HEK293 (cell line): ENCODE results near the gene SIM2.

Experiments
- CTCF ChIA-PET: fragments of 350-600 bp; formaldehyde crosslinking; extraction: SDS; loops from one replicate; lab custom pipeline; 2021; ENCODE audit warnings: antibody characterized with exemption; lab: Yijun Ruan, JAX
- POLR2A ChIA-PET: fragments of 300-600 bp; formaldehyde crosslinking; extraction: SDS; loops from one replicate; lab custom pipeline; 2020; ENCODE audit warnings: antibody characterized with exemption, inconsistent platforms; lab: Yijun Ruan, JAX
- H3K27ac ChIP-seq: fragments of 200-500 bp; sonication (Bioruptor generic); 2 replicates; pipeline ENCODE4 v1.5.1; 2014; ENCODE audit warnings: low read depth, low read length, control low read depth, inconsistent platforms; ENCODE audit errors: extremely low read depth
- H3K36me3 ChIP-seq, 2 experiments: fragments of 200-500 bp in 1 of 2; sonication (Bioruptor generic) in 1 of 2; 1 replicate in 1 of 2; 2 replicates in 1 of 2; pipeline ENCODE4 v1.5.1; 2014 to 2017; ENCODE audit warnings: inconsistent platforms in 2 of 2, low read length in 2 of 2; ENCODE audit not compliant: control insufficient read depth in 2 of 2, insufficient read depth in 1 of 2
- H3K4me1 ChIP-seq: fragments of 200-500 bp; sonication (Bioruptor generic); 2 replicates; pipeline ENCODE4 v1.5.1; 2014; ENCODE audit warnings: mild to moderate bottlenecking, low read length, inconsistent platforms; ENCODE audit not compliant: control insufficient read depth, insufficient read depth
- H3K4me3 ChIP-seq: 2 replicates; pipeline ENCODE4 v1.5.1; 2011; ENCODE audit warnings: low read depth, mild to moderate bottlenecking, control low read depth, low read length, moderate library complexity
- H3K9me3 ChIP-seq: fragments of 200-500 bp; sonication (Bioruptor generic); 2 replicates; pipeline ENCODE4 v1.5.1; 2014; ENCODE audit warnings: low read depth, low read length, inconsistent platforms; ENCODE audit not compliant: control insufficient read depth, insufficient read depth
- GLIS1 ChIP-seq: fragments of 450-650 bp; formaldehyde crosslinking; IDR thresholded peaks from 2 replicates; pipeline ENCODE4 v1.5.1; 2016; ENCODE audit warnings: missing biosample characterization, missing genetic modification characterization
- MZF1 ChIP-seq: fragments of 450-650 bp; formaldehyde crosslinking; IDR thresholded peaks from 2 replicates; pipeline ENCODE4 v1.5.1; 2017; ENCODE audit warnings: missing biosample characterization, missing genetic modification characterization, borderline replicate concordance
- PRDM1 ChIP-seq: fragments of 450-650 bp; formaldehyde crosslinking; IDR thresholded peaks from 2 replicates; pipeline ENCODE4; 2016; ENCODE audit warnings: missing biosample characterization, missing genetic modification characterization
- ZBTB6 ChIP-seq: fragments of 450-650 bp; formaldehyde crosslinking; IDR thresholded peaks from 2 replicates; pipeline ENCODE4 v1.5.1; 2017; ENCODE audit warnings: missing biosample characterization, missing genetic modification characterization
- ZFP3 ChIP-seq: fragments of 450-650 bp; formaldehyde crosslinking; IDR thresholded peaks from 2 replicates; pipeline ENCODE4 v1.5.1; 2016; ENCODE audit warnings: low read depth, missing biosample characterization, missing genetic modification characterization
- ZFP41 ChIP-seq: fragments of 450-650 bp; formaldehyde crosslinking; IDR thresholded peaks from 2 replicates; pipeline ENCODE4 v1.5.1; 2016; ENCODE audit warnings: missing biosample characterization, missing genetic modification characterization, borderline replicate concordance
- ZNF155 ChIP-seq: fragments of 450-650 bp; formaldehyde crosslinking; IDR thresholded peaks from 2 replicates; pipeline ENCODE4 v1.5.1; 2016; ENCODE audit warnings: missing biosample characterization, missing genetic modification characterization
- ZNF169 ChIP-seq: fragments of 450-650 bp; formaldehyde crosslinking; IDR thresholded peaks from 2 replicates; pipeline ENCODE4 v1.5.1; 2016; ENCODE audit warnings: missing biosample characterization, missing genetic modification characterization
- ZNF174 ChIP-seq: fragments of 450-650 bp; formaldehyde crosslinking; IDR thresholded peaks from 2 replicates; pipeline ENCODE4 v1.5.0; 2017; ENCODE audit warnings: missing biosample characterization, mild to moderate bottlenecking, missing genetic modification characterization
- ZNF19 ChIP-seq: fragments of 450-650 bp; formaldehyde crosslinking; IDR thresholded peaks from 2 replicates; pipeline ENCODE4; 2016; ENCODE audit warnings: missing biosample characterization, missing genetic modification characterization, low read depth
- ZNF221 ChIP-seq: fragments of 450-650 bp; formaldehyde crosslinking; IDR thresholded peaks from 2 replicates; pipeline ENCODE4 v1.5.1; 2017; ENCODE audit warnings: missing biosample characterization, missing genetic modification characterization, borderline replicate concordance
- ZNF274 ChIP-seq, 2 experiments: fragments of 200-500 bp in 1 of 2; fragments of 450-650 bp in 1 of 2; sonication (Bioruptor generic) in 1 of 2; formaldehyde crosslinking in 1 of 2; IDR thresholded peaks; 2 replicates each; pipeline versions ENCODE4 v1.5.1 to v1.6.1; 2014 to 2016; ENCODE audit warnings: borderline replicate concordance in 1 of 2, inconsistent platforms in 1 of 2, low read length in 1 of 2, missing biosample characterization in 1 of 2, missing genetic modification characterization in 1 of 2
- ZNF621 ChIP-seq: fragments of 450-650 bp; formaldehyde crosslinking; IDR thresholded peaks from 2 replicates; pipeline ENCODE4 v1.5.1; 2017; ENCODE audit warnings: missing biosample characterization, missing genetic modification characterization
- ZNF791 ChIP-seq: fragments of 450-650 bp; formaldehyde crosslinking; IDR thresholded peaks from 2 replicates; pipeline ENCODE4 v1.5.1; 2016; ENCODE audit warnings: missing biosample characterization, missing genetic modification characterization
- ZNF843 ChIP-seq: fragments of 450-650 bp; formaldehyde crosslinking; IDR thresholded peaks from 2 replicates; pipeline ENCODE4 v1.5.1; 2016; ENCODE audit warnings: missing biosample characterization, missing genetic modification characterization
- TF ChIP-seq, protein P1 (sequence below): fragments of 450-650 bp; formaldehyde crosslinking; IDR thresholded peaks from 2 replicates; pipeline ENCODE4 v1.5.1; 2016; ENCODE audit warnings: missing biosample characterization, missing genetic modification characterization
- TF ChIP-seq, protein P2 (sequence below): fragments of 450-650 bp; IDR thresholded peaks from 2 replicates; pipeline ENCODE4 v1.5.1; 2018; ENCODE audit warnings: missing biosample characterization, missing genetic modification characterization
- TF ChIP-seq, protein P3 (sequence below): fragments of 450-650 bp; formaldehyde crosslinking; IDR thresholded peaks from 2 replicates; pipeline ENCODE4 v1.5.1; 2017; ENCODE audit warnings: missing biosample characterization, missing genetic modification characterization
- TF ChIP-seq, protein P4 (sequence below): fragments of 450-650 bp; formaldehyde crosslinking; IDR thresholded peaks from 2 replicates; pipeline ENCODE4 v1.5.1; 2016; ENCODE audit warnings: missing biosample characterization, missing genetic modification characterization
- TF ChIP-seq, protein P5 (sequence below): fragments of 450-650 bp; formaldehyde crosslinking; IDR thresholded peaks from 2 replicates; pipeline ENCODE4 v1.5.1; 2016; ENCODE audit warnings: missing biosample characterization, missing genetic modification characterization
- TF ChIP-seq, protein P6 (sequence below): fragments of 450-650 bp; formaldehyde crosslinking; IDR thresholded peaks from 2 replicates; pipeline ENCODE4 v1.5.1; 2016; ENCODE audit warnings: missing biosample characterization, missing genetic modification characterization
- TF ChIP-seq, protein P7 (sequence below): fragments of 450-650 bp; formaldehyde crosslinking; IDR thresholded peaks from 2 replicates; pipeline ENCODE4 v1.5.1; 2016; ENCODE audit warnings: missing biosample characterization, missing genetic modification characterization, low read depth

SIM2 gene

GRCh38 chr21:36661511-36662309 lies 37.2 kb upstream of the SIM2 start:
- Histone ChIP-seq H3K4me3 (no peak overlapping the region), H3K27ac (no peak overlapping the region), H3K4me1 (no peaks in the 10 kb centered on the region), H3K9me3 (no peaks in the 10 kb centered on the region), H3K36me3 (no peaks in the 10 kb centered on the region)
- ChIA-PET POLR2A (no interaction called here), CTCF (interaction anchor here (0.6 to 2.9 kb wide), 19 partner anchors 10 to 581 kb away, joined by 3 to 12 read pairs (median 4); no protein-coding TSS in a partner anchor)
- TF ChIP-seq, protein P1, sequence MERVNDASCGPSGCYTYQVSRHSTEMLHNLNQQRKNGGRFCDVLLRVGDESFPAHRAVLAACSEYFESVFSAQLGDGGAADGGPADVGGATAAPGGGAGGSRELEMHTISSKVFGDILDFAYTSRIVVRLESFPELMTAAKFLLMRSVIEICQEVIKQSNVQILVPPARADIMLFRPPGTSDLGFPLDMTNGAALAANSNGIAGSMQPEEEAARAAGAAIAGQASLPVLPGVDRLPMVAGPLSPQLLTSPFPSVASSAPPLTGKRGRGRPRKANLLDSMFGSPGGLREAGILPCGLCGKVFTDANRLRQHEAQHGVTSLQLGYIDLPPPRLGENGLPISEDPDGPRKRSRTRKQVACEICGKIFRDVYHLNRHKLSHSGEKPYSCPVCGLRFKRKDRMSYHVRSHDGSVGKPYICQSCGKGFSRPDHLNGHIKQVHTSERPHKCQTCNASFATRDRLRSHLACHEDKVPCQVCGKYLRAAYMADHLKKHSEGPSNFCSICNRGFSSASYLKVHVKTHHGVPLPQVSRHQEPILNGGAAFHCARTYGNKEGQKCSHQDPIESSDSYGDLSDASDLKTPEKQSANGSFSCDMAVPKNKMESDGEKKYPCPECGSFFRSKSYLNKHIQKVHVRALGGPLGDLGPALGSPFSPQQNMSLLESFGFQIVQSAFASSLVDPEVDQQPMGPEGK (tag by site-specific recombination) = no peak
- TF ChIP-seq ZFP3 (tag by site-specific recombination) (no peak), ZFP41 (tag by site-specific recombination) (no peak), PRDM1 (tag by site-specific recombination) (peak; percentile 71; the same call in 1 of the 2 replicates), ZNF174 (tag by site-specific recombination) (no peak), ZNF169 (tag by site-specific recombination) (no peak), ZNF19 (tag by site-specific recombination) (no peak), ZNF155 (tag by site-specific recombination) (no peak), MZF1 (tag by site-specific recombination) (0 out of 2 replicates have a peak, but pooled peaks have one; percentile 13), GLIS1 (no peak), ZNF221 (no peak), ZNF791 (tag by site-specific recombination) (no peak), ZNF274 (IDR thresholded peaks at IDR 0.05; ENCODE audit: low read length) (no peak), ZNF274 (tag by site-specific recombination; IDR thresholded peaks at IDR 0.05; ENCODE audit: borderline replicate concordance) (no peak), ZNF843 (tag by site-specific recombination) (no peak), ZNF621 (tag by site-specific recombination) (no peak), ZBTB6 (tag by site-specific recombination) (no peak)
- TF ChIP-seq, protein P2, sequence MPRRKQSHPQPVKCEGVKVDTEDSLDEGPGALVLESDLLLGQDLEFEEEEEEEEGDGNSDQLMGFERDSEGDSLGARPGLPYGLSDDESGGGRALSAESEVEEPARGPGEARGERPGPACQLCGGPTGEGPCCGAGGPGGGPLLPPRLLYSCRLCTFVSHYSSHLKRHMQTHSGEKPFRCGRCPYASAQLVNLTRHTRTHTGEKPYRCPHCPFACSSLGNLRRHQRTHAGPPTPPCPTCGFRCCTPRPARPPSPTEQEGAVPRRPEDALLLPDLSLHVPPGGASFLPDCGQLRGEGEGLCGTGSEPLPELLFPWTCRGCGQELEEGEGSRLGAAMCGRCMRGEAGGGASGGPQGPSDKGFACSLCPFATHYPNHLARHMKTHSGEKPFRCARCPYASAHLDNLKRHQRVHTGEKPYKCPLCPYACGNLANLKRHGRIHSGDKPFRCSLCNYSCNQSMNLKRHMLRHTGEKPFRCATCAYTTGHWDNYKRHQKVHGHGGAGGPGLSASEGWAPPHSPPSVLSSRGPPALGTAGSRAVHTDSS (tag by site-specific recombination) = no peak
- TF ChIP-seq, protein P3, sequence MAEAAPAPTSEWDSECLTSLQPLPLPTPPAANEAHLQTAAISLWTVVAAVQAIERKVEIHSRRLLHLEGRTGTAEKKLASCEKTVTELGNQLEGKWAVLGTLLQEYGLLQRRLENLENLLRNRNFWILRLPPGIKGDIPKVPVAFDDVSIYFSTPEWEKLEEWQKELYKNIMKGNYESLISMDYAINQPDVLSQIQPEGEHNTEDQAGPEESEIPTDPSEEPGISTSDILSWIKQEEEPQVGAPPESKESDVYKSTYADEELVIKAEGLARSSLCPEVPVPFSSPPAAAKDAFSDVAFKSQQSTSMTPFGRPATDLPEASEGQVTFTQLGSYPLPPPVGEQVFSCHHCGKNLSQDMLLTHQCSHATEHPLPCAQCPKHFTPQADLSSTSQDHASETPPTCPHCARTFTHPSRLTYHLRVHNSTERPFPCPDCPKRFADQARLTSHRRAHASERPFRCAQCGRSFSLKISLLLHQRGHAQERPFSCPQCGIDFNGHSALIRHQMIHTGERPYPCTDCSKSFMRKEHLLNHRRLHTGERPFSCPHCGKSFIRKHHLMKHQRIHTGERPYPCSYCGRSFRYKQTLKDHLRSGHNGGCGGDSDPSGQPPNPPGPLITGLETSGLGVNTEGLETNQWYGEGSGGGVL (tag by site-specific recombination) = no peak
- TF ChIP-seq, protein P4, sequence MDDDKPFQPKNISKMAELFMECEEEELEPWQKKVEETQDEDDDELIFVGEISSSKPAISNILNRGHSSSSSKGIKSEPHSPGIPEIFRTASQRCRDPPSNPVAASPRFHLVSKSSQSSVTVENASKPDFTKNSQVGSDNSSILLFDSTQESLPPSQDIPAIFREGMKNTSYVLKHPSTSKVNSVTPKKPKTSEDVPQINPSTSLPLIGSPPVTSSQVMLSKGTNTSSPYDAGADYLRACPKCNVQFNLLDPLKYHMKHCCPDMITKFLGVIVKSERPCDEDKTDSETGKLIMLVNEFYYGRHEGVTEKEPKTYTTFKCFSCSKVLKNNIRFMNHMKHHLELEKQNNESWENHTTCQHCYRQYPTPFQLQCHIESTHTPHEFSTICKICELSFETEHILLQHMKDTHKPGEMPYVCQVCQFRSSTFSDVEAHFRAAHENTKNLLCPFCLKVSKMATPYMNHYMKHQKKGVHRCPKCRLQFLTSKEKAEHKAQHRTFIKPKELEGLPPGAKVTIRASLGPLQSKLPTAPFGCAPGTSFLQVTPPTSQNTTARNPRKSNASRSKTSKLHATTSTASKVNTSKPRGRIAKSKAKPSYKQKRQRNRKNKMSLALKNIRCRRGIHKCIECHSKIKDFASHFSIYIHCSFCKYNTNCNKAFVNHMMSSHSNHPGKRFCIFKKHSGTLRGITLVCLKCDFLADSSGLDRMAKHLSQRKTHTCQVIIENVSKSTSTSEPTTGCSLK (tag by site-specific recombination) = no peak
- TF ChIP-seq, protein P5, sequence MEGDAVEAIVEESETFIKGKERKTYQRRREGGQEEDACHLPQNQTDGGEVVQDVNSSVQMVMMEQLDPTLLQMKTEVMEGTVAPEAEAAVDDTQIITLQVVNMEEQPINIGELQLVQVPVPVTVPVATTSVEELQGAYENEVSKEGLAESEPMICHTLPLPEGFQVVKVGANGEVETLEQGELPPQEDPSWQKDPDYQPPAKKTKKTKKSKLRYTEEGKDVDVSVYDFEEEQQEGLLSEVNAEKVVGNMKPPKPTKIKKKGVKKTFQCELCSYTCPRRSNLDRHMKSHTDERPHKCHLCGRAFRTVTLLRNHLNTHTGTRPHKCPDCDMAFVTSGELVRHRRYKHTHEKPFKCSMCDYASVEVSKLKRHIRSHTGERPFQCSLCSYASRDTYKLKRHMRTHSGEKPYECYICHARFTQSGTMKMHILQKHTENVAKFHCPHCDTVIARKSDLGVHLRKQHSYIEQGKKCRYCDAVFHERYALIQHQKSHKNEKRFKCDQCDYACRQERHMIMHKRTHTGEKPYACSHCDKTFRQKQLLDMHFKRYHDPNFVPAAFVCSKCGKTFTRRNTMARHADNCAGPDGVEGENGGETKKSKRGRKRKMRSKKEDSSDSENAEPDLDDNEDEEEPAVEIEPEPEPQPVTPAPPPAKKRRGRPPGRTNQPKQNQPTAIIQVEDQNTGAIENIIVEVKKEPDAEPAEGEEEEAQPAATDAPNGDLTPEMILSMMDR (tag by site-specific recombination) = peak; percentile 30; the same call in 1 of the 2 replicates
- TF ChIP-seq, protein P6, sequence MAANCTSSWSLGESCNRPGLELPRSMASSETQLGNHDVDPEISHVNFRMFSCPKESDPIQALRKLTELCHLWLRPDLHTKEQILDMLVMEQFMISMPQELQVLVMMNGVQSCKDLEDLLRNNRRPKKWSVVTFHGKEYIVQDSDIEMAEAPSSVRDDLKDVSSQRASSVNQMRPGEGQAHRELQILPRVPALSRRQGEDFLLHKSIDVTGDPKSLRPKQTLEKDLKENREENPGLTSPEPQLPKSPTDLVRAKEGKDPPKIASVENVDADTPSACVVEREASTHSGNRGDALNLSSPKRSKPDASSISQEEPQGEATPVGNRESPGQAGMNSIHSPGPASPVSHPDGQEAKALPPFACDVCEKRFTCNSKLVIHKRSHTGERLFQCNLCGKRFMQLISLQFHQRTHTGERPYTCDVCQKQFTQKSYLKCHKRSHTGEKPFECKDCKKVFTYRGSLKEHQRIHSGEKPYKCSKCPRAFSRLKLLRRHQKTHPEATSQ (tag by site-specific recombination) = no peak
- TF ChIP-seq, protein P7, sequence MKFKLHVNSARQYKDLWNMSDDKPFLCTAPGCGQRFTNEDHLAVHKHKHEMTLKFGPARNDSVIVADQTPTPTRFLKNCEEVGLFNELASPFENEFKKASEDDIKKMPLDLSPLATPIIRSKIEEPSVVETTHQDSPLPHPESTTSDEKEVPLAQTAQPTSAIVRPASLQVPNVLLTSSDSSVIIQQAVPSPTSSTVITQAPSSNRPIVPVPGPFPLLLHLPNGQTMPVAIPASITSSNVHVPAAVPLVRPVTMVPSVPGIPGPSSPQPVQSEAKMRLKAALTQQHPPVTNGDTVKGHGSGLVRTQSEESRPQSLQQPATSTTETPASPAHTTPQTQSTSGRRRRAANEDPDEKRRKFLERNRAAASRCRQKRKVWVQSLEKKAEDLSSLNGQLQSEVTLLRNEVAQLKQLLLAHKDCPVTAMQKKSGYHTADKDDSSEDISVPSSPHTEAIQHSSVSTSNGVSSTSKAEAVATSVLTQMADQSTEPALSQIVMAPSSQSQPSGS (tag by site-specific recombination) = no peak
